Transverse colon (tissue), 4 donors: ENCODE results near the gene ZNF484. TPM values are rescaled to one million over a fixed set of nuclear protein-coding genes. Genes with fewer than 3 reads are reported as not detected.
"Not testable (repeated sequence)": the region's sequence is repeated elsewhere in the genome, so short reads cannot be mapped to it uniquely, and the experiment has no call there.

ENCODE experiments used
- DNase-seq: peaks from one replicate; pipeline ENCODE4 v3.0.0-alpha.2; 2019
- H3K27ac ChIP-seq, 4 donors: fragments of 200-600 bp; sonication (generic); 2 replicates each; pipeline ENCODE4 v1.5.1; 2016 to 2018; ENCODE audit warnings: inconsistent platforms in 4 of 4
- H3K27me3 ChIP-seq: fragments of 200-600 bp; sonication (generic); 2 replicates; pipeline ENCODE4 v1.5.1; 2017; ENCODE audit warnings: inconsistent platforms
- H3K36me3 ChIP-seq, 4 donors: fragments of 200-600 bp; sonication (generic); 2 replicates each; pipeline ENCODE4 v1.5.1; 2017 to 2019; ENCODE audit warnings: inconsistent platforms in 4 of 4
- H3K4me1 ChIP-seq, 4 donors: fragments of 200-600 bp; sonication (generic); 2 replicates each; pipeline ENCODE4 v1.5.1; 2017 to 2020; ENCODE audit warnings: inconsistent platforms in 4 of 4
- H3K4me3 ChIP-seq, 4 donors: fragments of 200-600 bp; sonication (generic); 1 replicate in 1 of 4; 2 replicates in 3 of 4; pipeline versions ENCODE4 v1.5.1 to v1.6.1; 2017 to 2019; ENCODE audit warnings: inconsistent platforms in 4 of 4
- H3K9me3 ChIP-seq, 2 donors: fragments of 200-600 bp; sonication (generic); 2 replicates each; pipeline ENCODE4 v1.5.1; 2017 to 2019; ENCODE audit warnings: inconsistent platforms in 2 of 2
- CTCF ChIP-seq, 5 experiments: fragments of 200-600 bp in 3 of 5; fragments of 450-650 bp in 2 of 5; sonication (generic) in 3 of 5; IDR thresholded peaks; 1 replicate in 2 of 5; 2 replicates in 3 of 5; pipeline ENCODE4 v1.5.1; 2016 to 2017; ENCODE audit warnings: antibody characterized with exemption in 5 of 5, inconsistent platforms in 3 of 5, mild to moderate bottlenecking in 2 of 5, moderate library complexity in 1 of 5
- EP300 ChIP-seq: sonication (generic); formaldehyde crosslinking; IDR thresholded peaks from one replicate; pipeline ENCODE4 v1.6.1; 2017; ENCODE audit warnings: antibody characterized with exemption, low read depth
- POLR2A ChIP-seq: fragments of 450-650 bp; IDR thresholded peaks from one replicate; pipeline ENCODE4 v1.6.1; 2016; ENCODE audit warnings: antibody characterized with exemption, mild to moderate bottlenecking, moderate library complexity
- POLR2AphosphoS5 ChIP-seq, 3 donors: sonication (generic); formaldehyde crosslinking; IDR thresholded peaks; one replicate each; pipeline ENCODE4 v1.6.1; 2016; ENCODE audit warnings: antibody characterized with exemption in 3 of 3
- whole genome bisulfite sequencing, 2 donors: methylation state at CpG; one replicate each; pipeline ENCODE4 v1.1.5; 2018; ENCODE audit warnings: low coverage in 1 of 2; 5-methylcytosine and 5-hydroxymethylcytosine counted together
- in situ Hi-C, 4 donors: fragments of 200-750 bp; cut with MboI; loops; one replicate each; pipeline versions ENCODE4 v1.15.0 to v1.15.1; 2017; ENCODE audit warnings: low sequenced_read_pairs in 3 of 4, low pct_ligation_motif_present in 1 of 4, low pct_unique_long_range_greater_than_20kb in 1 of 4
- intact Hi-C: fragments of 100-400 bp; cut with DNase I; formaldehyde crosslinking; loops from one replicate; pipeline ENCODE4 v1.15.1; 2023; ENCODE audit warnings: low total_unique reads
- total RNA-seq, 4 donors: library from RNA; depleted of rRNA; stranded (reverse); fragments of >200 nt; gene quantifications; one replicate each; pipeline ENCODE4 v1.1.0, GENCODE V29; 2016

ZNF484 gene
- total RNA-seq, 4 donors from 2014 or later = 1.2 to 9.7 (median 6.9) TPM

GRCh38 chr9:92894711-92895362 is 17.0 kb upstream of the ZNF484 start:
- H3K27me3 ChIP-seq = no peaks in the 10 kb centered on the region

DNA sequence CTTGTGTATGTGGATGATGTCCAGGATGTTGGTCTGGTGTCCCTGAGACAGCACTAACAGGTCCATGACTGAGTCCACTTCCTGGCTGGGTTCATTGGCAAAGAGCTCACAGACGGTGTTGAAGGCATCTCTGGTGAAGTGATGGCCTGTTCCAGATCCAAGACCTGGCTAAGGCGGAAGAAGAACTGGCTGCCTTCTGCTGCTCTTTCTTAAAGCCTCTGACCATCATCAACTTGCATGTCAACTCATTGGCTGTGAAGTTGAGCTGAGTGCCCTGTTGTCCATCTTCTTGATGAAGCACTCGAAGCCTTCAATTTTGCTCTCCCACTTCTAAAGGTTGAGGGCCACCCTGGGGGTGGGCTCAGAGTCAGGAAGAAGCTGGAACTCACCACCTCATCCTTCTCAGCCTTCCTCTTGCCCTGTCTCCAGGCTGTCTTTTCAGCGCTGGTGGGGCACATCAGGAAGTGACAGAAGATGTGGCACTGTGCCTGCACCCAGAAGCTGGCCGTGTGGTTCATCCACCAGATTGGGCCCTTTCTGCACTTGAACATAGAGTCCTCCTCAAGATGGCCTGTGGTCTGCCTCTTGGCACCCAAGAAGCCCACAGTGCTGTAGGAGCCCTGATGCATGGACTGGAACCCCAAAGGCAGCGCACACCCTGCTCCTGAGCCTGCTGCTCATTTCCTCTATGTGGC is 16.2 kb upstream of the ZNF484 start:
- not testable (repeated sequence) for H3K9me3 ChIP-seq, H3K27ac ChIP-seq
- WGBS, 2 donors = 95% methylated on average over 6 of the region's 6 CpGs; no CpG with 5 or more reads in 1 of the 2 donors

More at GRCh38 chr9:92894711-92895362, 17.0 kb upstream of the ZNF484 start:
- Histone ChIP-seq H3K4me1 (no peaks in the 10 kb centered on the region), H3K4me3 (no peak overlapping the region), H3K9me3 (no peaks in the 10 kb centered on the region), H3K36me3 (no peaks in the 10 kb centered on the region), H3K27ac (no peak overlapping the region)
- in situ Hi-C loops = no loop called here
- no peak for DNase-seq
- intact Hi-C loops = no loop called here
- 78% methylated on average over 5 of the region's 6 CpGs; no CpG with 5 or more reads in 1 of the 2 donors for WGBS, 2 donors
- TF ChIP-seq POLR2A (no peak), CTCF (IDR thresholded peaks at IDR 0.05) (no peak), POLR2AphosphoS5 (IDR thresholded peaks at IDR 0.05) (no peak), EP300 (no peak)

GRCh38 chr9:92892276-92892675 is 14.4 kb upstream of the ZNF484 start:
- H3K4me3 ChIP-seq, H3K9me3 ChIP-seq, H3K36me3 ChIP-seq, H3K27ac ChIP-seq, H3K27me3 ChIP-seq, in situ Hi-C loops, intact Hi-C loops, DNase-seq, H3K4me1 ChIP-seq: not testable (repeated sequence)
- 50 to 69% methylated on average over 2 to 4 of the region's 4 CpGs for WGBS, 2 donors

More for the DNA sequence above, 16.2 kb upstream of the ZNF484 start:
- H3K4me1 ChIP-seq, in situ Hi-C loops, DNase-seq, H3K36me3 ChIP-seq, H3K4me3 ChIP-seq, intact Hi-C loops, H3K27me3 ChIP-seq: not testable (repeated sequence)

- no peak overlapping the region for H3K4me3 ChIP-seq
- in situ Hi-C loops (no loop called here), intact Hi-C loops (no loop called here)
- TF ChIP-seq CTCF (IDR thresholded peaks at IDR 0.05) = no peak
- no peak for TF ChIP-seq EP300
- TF ChIP-seq POLR2A = no peak
- no peak for TF ChIP-seq POLR2AphosphoS5 (IDR thresholded peaks at IDR 0.05)
- no peaks in the 10 kb centered on the region for H3K9me3 ChIP-seq
- WGBS, 2 donors = 80 to 85% methylated on average over 1 to 2 of the region's 2 CpGs
- no peaks in the 10 kb centered on the region for H3K4me1 ChIP-seq
- DNase-seq = no peak
- H3K36me3 ChIP-seq = no peaks in the 10 kb centered on the region
- H3K27me3 ChIP-seq = no peaks in the 10 kb centered on the region
- H3K27ac ChIP-seq = no peak overlapping the region
Measured at GRCh38 chr9:92890761-92891160, 12.9 kb upstream of the ZNF484 start.

DNA sequence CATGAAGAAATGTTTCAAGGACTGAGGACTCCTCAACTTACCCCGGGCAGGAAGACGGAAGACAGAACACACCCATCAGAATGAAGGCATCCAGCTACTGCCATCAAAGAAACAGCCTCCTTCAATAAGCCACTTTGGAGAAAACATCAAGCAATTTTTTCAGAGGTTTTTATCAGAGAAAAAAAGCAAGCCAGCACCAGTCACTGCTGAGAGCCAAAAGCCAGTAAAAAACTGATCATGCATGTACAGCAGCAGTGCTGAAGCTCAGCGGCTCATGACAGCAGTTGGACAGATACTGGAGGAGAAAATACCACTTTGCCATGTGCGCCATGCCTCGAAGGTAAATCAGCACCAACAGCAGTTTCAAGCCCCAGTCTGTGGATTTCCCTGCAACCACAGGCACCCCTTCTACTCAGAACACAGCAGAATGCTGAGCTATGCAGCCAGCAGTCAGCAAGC is 10.1 kb upstream of the ZNF484 start:
- WGBS, 2 donors = 79% methylated on average over 5 of the region's 5 CpGs; no CpG with 5 or more reads in 1 of the 2 donors
- H3K27me3 ChIP-seq = no peaks in the 10 kb centered on the region

GRCh38 chr9:92886846-92887610 is 9.2 kb upstream of the ZNF484 start:
- H3K27me3 ChIP-seq, H3K4me1 ChIP-seq, intact Hi-C loops, in situ Hi-C loops, DNase-seq, H3K36me3 ChIP-seq, H3K4me3 ChIP-seq, H3K9me3 ChIP-seq, H3K27ac ChIP-seq: not testable (repeated sequence)
- 70% methylated on average over 8 of the region's 8 CpGs; no CpG with 5 or more reads in 1 of the 2 donors for WGBS, 2 donors

More for the DNA sequence above, 10.1 kb upstream of the ZNF484 start:
- H3K9me3 ChIP-seq = no peaks in the 10 kb centered on the region
- H3K4me1 ChIP-seq = no peaks in the 10 kb centered on the region
- no peak for DNase-seq
- TF ChIP-seq EP300 (no peak), CTCF (IDR thresholded peaks at IDR 0.05) (no peak), POLR2A (no peak), POLR2AphosphoS5 (IDR thresholded peaks at IDR 0.05) (no peak)
- no peaks in the 10 kb centered on the region for H3K36me3 ChIP-seq
- H3K27ac ChIP-seq = no peak overlapping the region
- no peak overlapping the region for H3K4me3 ChIP-seq
- in situ Hi-C loops = no loop called here
- intact Hi-C loops = no loop called here
